HG03565 (cell line): ENCODE data around the gene CNOT1.
A peak's percentile ranks its signal among the peaks of the same experiment; 100 is the strongest.
"Not testable (repeated sequence)": the region's sequence is repeated elsewhere in the genome, so short reads cannot be mapped to it uniquely, and the experiment has no call there.

Experiments
- ATAC-seq: cut with Tn5 transposase; IDR thresholded peaks from one replicate; pipeline ENCODE4 v1.9.1; 2021; ENCODE audit warnings: mild to moderate bottlenecking, moderate library complexity; ENCODE audit not compliant: unreplicated experiment

The CNOT1 gene

DNA sequence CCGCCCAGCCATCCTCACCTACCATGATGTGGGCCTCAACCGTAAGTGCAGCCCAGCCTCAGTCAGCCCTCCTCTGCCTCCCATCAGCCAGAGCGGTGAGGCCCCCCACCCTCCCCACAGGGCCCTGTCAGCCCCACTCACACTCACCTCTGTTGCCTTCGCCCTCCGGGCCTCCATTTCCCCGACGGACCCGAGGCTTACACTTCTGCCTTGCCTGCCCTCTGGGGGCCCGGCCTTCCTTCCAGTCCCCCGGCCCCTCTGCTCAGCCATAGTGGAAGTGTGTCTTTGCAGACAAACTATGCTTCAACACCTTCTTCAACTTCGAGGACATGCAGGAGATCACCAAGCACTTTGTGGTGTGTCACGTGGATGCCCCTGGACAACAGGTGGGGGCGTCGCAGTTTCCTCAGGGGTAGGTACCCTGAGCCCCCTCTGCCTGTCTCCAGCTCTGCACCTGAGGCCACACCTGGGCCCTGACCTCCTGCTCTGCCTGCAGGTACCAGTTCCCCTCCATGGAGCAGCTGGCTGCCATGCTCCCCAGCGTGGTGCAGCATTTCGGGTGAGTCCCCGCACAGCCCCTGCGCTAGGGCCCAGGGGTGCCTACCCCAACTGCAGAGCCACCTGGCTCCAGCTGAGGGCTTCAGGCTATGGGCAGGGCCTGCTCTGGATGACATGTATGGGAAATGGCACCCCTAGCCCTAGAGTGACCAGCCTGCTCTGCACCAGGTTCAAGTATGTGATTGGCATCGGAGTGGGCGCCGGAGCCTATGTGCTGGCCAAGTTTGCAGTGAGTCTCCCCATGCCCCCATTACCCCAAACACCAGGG is 125.5 kb downstream of the CNOT1 start:
- no peak for ATAC-seq

DNA sequence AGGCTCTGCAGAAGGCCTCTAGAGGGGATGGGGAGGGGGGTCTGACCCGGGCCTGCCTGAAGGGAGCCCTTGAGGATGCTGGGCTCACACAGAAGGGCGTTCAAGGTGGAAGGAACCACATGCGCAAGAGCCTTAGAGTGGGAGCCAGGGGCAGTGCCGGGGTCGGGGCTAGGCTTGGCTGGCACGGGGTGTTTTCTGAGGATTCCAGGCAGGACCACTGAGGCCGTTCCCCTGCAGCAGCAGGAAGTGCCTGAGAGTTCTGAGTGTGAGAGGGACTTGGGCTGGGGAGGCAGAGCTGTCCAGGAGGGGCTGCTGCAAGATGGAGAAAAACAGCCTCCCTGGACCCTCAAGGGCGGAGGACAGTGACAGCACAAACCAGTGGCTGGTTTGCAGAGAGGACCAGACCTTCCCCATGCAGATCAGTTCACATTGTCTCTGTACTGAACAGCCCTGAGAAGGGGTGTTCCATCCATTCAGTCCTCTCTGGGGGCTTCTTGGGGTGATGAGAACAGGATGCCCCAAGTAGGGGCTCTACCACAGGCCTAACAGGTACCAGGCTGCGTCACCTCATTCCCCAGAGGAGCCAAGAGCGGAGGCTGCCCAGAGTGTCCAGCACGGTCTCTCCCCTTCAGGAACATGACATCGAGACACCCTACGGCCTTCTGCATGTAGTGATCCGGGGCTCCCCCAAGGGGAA is 126.3 kb downstream of the CNOT1 start:
- ATAC-seq: no peak

DNA sequence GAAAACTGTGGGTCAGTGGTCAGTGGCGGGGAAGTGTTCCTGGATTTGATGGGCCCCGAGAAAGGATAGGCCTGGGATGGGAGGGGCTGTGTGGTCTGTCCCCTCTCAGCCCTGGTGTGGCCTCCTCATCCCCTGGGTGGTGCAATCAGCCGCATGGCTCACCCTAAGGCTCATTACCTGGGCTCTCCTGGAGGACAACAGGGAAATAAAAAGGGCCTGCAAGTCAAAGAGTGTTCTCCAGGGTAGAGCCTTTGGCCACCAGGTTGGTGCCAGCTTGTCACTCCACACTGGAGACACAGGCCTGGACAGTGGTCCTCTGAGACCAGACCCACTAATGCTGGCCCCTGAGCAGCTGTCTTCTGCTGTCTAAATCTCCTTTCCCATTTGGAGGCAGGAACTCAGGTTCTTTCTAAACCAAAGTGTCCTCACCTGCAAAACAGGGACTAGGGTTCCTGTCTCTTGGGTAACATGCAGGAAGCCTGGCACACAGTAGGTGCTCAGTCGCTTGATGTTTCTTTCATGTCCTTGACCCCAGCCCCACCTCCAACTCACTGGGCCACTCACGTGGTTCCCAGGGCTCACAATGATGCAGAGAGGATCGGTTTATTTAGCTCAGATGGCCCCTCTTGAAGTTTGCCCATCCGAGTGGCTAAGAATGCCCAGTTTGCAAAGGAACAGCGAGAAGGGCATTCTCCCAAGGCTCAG is 127.3 kb downstream of the CNOT1 start:
- ATAC-seq: no peak

DNA sequence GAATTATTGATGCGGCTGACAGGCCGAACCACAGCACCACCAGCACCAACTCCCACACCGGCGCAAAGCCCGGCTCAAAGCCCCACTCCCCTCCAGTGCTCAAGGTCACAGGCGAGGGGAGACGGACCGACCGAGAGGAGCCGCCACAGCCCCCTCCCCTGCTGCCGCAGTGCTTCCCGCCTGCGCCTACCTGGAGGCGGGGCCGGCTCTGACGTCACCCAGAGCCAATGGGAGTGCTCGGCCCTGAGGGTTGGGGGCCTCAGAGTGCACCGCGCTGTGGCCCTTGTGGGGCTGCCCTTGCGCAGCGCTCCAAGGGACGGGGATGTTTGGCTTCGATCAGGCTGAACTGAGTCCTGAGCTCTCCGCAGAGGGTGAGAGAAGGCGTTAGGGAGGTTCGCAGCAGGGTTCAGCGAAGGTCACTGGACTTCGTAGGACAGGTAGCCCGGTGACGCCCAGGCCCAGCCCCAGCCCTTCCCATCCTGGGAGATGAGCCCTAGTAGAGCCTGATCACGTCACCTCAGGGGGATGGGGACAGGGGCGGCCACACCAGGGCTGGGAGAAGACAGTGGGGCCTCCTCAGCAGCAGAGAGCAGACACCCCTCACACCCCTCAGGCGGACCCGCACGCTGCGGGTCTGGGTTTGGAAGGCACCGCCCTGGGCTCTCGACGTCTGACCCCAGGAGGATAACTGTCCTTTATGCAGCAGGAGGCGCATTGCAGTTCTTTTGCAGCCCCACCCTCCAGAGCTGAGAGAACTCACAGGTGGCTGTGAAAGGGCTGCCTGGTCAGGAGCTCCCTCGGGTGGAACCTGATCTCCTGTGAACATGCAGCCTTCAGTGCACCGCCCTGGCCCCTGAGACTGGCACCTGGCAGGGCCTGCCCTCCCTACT is 128.1 kb downstream of the CNOT1 start:
- no peak for ATAC-seq

- ATAC-seq: no peak
Observed at GRCh38 chr16:58500430-58501241, 129.0 kb downstream of the CNOT1 start.

GRCh38 chr16:58499615-58500351 is 129.8 kb downstream of the CNOT1 start, which contains the start of gene NDRG4:
Gene NDRG4 (plus strand): TSS chr16:58500143. CDS start chr16:58500249, 106 bp downstream.
- peak; percentile 69 for ATAC-seq

GRCh38 chr16:58499092-58499511 is 130.5 kb downstream of the CNOT1 start:
- ATAC-seq: no peak

- ATAC-seq: no peak
Observed at GRCh38 chr16:58498341-58499091, 131.1 kb downstream of the CNOT1 start.

GRCh38 chr16:58497935-58498334 is 131.7 kb downstream of the CNOT1 start:
- ATAC-seq: no peak

GRCh38 chr16:58497468-58497867 is 132.2 kb downstream of the CNOT1 start:
- no peak for ATAC-seq

- no peak for ATAC-seq
Observed at GRCh38 chr16:58495521-58496331, 133.9 kb downstream of the CNOT1 start.

DNA sequence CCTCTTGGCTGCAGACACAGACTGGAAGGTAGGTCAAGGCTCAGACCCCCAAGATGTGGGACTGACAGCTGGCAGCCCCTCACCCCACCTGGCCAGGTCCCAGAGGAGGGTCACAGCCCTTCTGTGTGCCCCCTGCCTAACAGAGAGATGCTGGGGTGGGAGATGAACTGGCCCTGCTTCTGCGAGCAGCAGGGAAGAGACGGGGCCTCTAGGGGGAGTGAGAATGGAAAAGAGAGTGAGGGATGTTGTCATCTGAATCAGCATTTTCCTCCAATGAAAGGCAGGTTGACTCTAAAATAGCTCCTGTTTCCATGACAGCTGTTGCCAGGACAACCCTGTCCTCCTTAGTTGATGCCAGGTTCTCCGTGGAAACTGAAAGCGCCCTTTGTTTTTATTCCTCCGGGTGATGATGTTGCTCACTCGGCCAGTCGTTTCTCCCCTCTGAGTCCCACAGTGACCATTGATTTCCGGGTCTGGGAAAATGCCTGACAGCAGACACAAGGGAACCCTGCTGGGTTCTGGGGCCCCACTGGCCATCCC is 134.6 kb downstream of the CNOT1 start:
- ATAC-seq: peak; percentile 73

DNA sequence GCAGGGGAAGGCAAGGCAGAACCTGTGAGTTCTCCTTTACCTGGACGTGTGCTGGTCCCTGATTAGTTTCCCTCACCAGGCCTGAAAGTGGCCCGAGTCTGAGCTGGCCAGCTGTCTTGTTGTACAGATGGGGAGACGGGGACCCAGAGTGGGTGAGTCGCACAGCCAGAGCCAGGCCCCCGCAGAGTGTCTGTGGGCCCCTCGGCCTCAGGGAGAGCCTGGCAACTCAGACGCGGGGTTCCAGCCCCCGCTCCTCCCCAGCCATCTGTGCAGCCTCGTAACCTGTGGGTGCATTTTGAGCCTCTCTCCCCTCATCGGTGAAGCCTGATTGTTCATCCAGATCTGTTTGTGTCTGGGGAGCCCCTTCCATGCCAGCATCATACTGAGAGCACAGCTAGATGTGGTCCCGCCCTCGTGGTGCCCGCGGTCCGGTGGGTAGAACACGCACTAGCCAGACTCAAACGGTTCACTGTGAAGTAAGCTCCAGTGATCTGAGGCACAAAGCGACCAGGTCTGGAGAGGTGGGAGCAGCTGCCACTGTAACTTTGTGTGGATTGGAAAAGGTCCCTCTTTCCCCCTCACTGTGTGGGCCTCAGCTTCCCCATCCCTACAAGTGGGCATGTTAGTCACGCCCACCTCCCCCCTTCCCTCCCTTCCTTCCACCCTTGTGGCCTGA is 135.7 kb downstream of the CNOT1 start:
- ATAC-seq: no peak

- no peak for ATAC-seq
Observed at GRCh38 chr16:58492735-58493134, 136.9 kb downstream of the CNOT1 start.

- no peak for ATAC-seq
Observed at GRCh38 chr16:58492066-58492465, 137.6 kb downstream of the CNOT1 start.

DNA sequence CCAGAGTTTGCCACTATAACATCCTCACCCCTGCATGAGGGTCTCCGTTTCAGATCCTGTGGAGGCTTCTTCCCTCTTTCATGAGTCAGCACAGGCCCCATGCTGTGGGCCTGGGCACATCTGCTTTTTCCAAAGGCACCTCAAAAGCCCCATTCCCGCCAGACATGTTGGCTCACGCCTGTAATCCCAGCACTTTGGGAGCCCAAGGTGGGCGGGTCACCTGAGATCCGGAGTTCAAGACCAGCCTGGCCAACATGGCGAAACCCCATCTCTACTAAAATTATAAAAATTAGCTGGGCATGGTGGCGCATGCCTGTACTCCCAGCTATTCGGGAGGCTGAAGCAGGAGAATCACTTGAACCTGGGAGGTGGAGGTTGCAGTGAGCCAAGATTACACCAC is 139.1 kb downstream of the CNOT1 start:
- ATAC-seq: not testable (repeated sequence)

DNA sequence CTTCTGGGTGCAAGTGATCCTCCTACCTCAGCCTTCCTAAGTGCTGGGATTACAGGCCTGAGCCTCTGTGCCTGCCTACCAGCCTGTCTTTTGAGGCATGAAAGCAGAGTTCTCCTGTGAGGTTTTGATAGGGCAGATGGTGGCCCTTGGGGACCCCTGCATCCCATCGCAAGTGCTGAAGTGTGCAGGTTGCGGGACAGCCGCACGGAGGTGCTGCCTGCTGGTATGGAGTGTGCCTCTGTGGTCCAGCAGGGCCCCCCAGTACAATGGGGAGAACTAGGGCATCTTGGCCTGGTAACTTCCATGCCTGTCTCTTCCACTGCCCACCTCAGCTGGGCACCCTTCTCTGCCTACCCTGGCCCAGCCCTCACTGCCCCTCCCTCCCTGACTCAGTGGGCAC is 139.6 kb downstream of the CNOT1 start:
- no peak for ATAC-seq
